Thoracic aorta (tissue), 2 donors: ENCODE results near the gene LRRC28. TPM values are rescaled to one million over a fixed set of nuclear protein-coding genes. Genes with fewer than 3 reads are reported as not detected.

Experiments
- ATAC-seq: fragments of 150-250 bp; one replicate; pipeline ENCODE4 v1.8.0; 2017; ENCODE audit warnings: low read depth; ENCODE audit not compliant: insufficient number of reproducible peaks, low FRiP score
- DNase-seq: peaks from one replicate; pipeline ENCODE4 v3.0.0-alpha.2; 2020; ENCODE audit warnings: low spot score
- H3K27ac ChIP-seq, 2 donors: fragments of 200-600 bp; sonication (generic); 1 replicate in 1 of 2; 2 replicates in 1 of 2; pipeline ENCODE4 v1.5.1; 2016; ENCODE audit warnings: mild to moderate bottlenecking in 2 of 2, moderate library complexity in 2 of 2
- H3K27me3 ChIP-seq: fragments of 200-600 bp; sonication (generic); replicated peaks from 2 replicates; pipeline ENCODE4 v1.6.0; 2016; ENCODE audit warnings: mild to moderate bottlenecking; ENCODE audit not compliant: insufficient read depth
- H3K36me3 ChIP-seq: fragments of 200-600 bp; sonication (generic); one replicate; pipeline ENCODE4 v1.5.1; 2016
- H3K4me1 ChIP-seq, 2 donors: fragments of 200-600 bp; sonication (generic); 1 replicate in 1 of 2; 2 replicates in 1 of 2; pipeline versions ENCODE4 v1.5.1 to v1.6.0; 2016; ENCODE audit warnings: low read depth in 2 of 2, mild to moderate bottlenecking in 1 of 2; ENCODE audit not compliant: control insufficient read depth in 1 of 2
- H3K4me3 ChIP-seq: fragments of 200-600 bp; sonication (generic); 2 replicates; pipeline ENCODE4 v1.5.1; 2016; ENCODE audit warnings: mild to moderate bottlenecking
- H3K9me3 ChIP-seq: fragments of 200-600 bp; sonication (generic); 2 replicates; pipeline ENCODE4 v1.5.1; 2016
- CTCF ChIP-seq: fragments of 200-600 bp; sonication (generic); IDR thresholded peaks from one replicate; pipeline ENCODE4 v1.5.1; 2019; ENCODE audit warnings: antibody characterized with exemption
- total RNA-seq, 2 donors: library from RNA; depleted of rRNA; stranded (reverse); fragments of >200 nt; gene quantifications; one replicate each; pipeline versions ENCODE4 v1.1.0 to v1.2.3, GENCODE V29; 2016

The LRRC28 gene
- total RNA-seq, 2 donors from 2014 or later = 30.1 to 35.3 TPM

DNA sequence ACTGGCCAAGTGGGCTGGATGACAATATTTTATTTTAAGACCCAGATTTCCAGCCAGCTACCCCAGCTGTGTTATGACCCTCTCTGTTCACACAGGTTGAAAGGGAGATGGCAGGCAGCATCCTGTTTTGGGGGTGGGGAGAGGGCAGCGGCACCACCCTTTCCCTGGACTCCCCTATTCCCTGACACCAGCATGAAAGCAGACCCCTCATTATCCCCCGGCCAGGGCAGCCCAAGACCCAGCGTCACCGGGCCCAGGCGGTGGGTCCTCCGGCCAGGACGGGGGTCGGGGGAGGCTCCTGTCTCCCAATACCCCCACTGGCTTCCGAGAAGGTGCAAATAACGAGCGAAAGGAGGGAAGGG lies 186.9 kb downstream of the LRRC28 start:
- Histone ChIP-seq H3K4me3 (no peak overlapping the region), H3K4me1 (peaks cover 22 to 60% of the 10 kb centered on the region in 2 donors), H3K9me3 (no peaks in the 10 kb centered on the region), H3K36me3 (no peaks in the 10 kb centered on the region), H3K27ac (peak overlapping the region; percentile 82 to 94), H3K27me3 (no peaks in the 10 kb centered on the region)
- TF ChIP-seq CTCF = no peak
- ATAC-seq (no peak), DNase-seq (no peak)

- TF ChIP-seq CTCF = no peak
- DNase-seq (no peak), ATAC-seq (no peak)
- H3K36me3 ChIP-seq = no peaks in the 10 kb centered on the region
- H3K4me3 ChIP-seq = no peak overlapping the region
- peak overlapping the region; percentile 82 to 94 for H3K27ac ChIP-seq
- H3K27me3 ChIP-seq = no peaks in the 10 kb centered on the region
- no peaks in the 10 kb centered on the region for H3K9me3 ChIP-seq
- peaks cover 25 to 67% of the 10 kb centered on the region in 2 donors for H3K4me1 ChIP-seq
Measured at GRCh38 chr15:99438691-99439523, 187.6 kb downstream of the LRRC28 start.

GRCh38 chr15:99439524-99439835 lies 188.2 kb downstream of the LRRC28 start:
- H3K27me3 ChIP-seq = no peaks in the 10 kb centered on the region

DNA sequence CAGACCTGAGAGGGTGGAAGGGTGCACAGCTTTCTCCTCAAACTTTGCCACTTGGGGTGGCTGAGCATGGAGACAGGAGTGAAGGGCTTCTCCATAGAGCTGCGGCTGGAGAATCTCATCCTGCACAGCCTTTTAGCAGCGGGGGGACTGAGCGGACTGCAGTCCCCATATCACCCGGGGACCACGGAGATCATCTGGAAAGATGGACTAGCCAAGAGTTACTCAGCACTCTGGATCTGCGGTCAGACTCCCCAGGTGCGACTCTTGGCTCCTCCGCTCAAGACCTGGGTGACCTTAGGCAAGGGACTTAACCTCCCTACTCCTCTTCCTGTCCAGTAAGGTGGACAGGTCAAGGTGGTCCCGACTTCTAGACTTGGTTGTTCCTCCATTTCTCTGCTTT lies 188.7 kb downstream of the LRRC28 start:
- no peak for TF ChIP-seq CTCF

More at GRCh38 chr15:99439524-99439835, 188.2 kb downstream of the LRRC28 start:
- Histone ChIP-seq H3K9me3 (no peaks in the 10 kb centered on the region), H3K4me1 (peaks cover 25 to 73% of the 10 kb centered on the region in 2 donors), H3K36me3 (no peaks in the 10 kb centered on the region), H3K4me3 (no peak overlapping the region), H3K27ac (peak overlapping the region; percentile 82 to 94)
- no peak for TF ChIP-seq CTCF
- DNase-seq (no peak), ATAC-seq (no peak)

More for the DNA sequence above, 188.7 kb downstream of the LRRC28 start:
- Histone ChIP-seq H3K36me3 (no peaks in the 10 kb centered on the region), H3K4me1 (peaks cover 25 to 74% of the 10 kb centered on the region in 2 donors), H3K4me3 (no peak overlapping the region), H3K27ac (peak overlapping the region; percentile 78 to 94), H3K9me3 (no peaks in the 10 kb centered on the region), H3K27me3 (no peaks in the 10 kb centered on the region)
- ATAC-seq = no peak
- no peak for DNase-seq

Other genes with a start within 250 kb of the LRRC28 start
- 1 to 10 TPM in 1 of 2 donors, not detected in 1; 2.5 TPM for gene PGPEP1L, start 243.7 kb upstream of the LRRC28 start, total RNA-seq
- 100 to 1,000 TPM in 1 of 2 donors, 10 to 100 TPM in 1; 60.9 to 102 TPM for gene SYNM, start 146.4 kb upstream of the LRRC28 start, total RNA-seq
- 10 to 100 TPM; 14.2 to 32.8 TPM for gene TTC23, start 1.9 kb upstream of the LRRC28 start, total RNA-seq